Fibroblast of lung (primary cell): Measurements from ENCODE around the gene TNFRSF1A.

Experiments
- EZH2 ChIP-seq: IDR thresholded peaks from 2 replicates; pipeline ENCODE4 v1.5.1; 2012; ENCODE audit warnings: low read length, control low read depth, mild to moderate bottlenecking; ENCODE audit errors: missing control alignments
- TF ChIP-seq, protein P1 (sequence below), 2 donors: IDR thresholded peaks in 1 of 2; conservative IDR thresholded peaks in 1 of 2; 1 replicate in 1 of 2; 2 replicates in 1 of 2; pipeline ENCODE4 v1.5.1; 2011 to 2012; ENCODE audit warnings: low read length in 2 of 2, control low read depth in 1 of 2, inconsistent platforms in 1 of 2, low read depth in 1 of 2, mild to moderate bottlenecking in 1 of 2

DNA sequence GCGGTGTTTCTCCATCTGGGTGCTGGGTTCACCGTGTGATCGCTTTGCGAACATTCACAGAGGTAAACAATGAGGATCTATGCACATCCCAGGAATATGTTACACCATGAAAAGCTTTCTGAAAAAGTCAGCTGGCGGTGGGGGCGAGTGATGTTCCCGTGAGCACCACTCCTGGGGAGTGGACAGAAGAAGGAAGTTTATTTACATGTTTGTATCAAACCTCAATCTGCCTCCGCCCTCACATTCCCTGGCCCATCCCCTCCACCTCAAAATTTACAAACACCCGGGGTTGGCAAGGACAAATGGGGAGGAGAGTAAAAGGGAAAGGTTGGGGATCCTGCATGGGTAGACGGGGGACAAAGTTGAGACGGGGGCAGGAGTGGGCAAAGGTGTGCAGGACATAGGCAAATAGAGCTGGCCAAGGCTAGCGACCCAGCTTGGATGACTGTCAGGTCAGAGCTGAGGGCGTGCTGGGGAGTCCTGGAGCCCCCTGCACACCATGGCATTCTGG is 6.9 kb downstream of the TNFRSF1A start:
- TF ChIP-seq, protein P1, sequence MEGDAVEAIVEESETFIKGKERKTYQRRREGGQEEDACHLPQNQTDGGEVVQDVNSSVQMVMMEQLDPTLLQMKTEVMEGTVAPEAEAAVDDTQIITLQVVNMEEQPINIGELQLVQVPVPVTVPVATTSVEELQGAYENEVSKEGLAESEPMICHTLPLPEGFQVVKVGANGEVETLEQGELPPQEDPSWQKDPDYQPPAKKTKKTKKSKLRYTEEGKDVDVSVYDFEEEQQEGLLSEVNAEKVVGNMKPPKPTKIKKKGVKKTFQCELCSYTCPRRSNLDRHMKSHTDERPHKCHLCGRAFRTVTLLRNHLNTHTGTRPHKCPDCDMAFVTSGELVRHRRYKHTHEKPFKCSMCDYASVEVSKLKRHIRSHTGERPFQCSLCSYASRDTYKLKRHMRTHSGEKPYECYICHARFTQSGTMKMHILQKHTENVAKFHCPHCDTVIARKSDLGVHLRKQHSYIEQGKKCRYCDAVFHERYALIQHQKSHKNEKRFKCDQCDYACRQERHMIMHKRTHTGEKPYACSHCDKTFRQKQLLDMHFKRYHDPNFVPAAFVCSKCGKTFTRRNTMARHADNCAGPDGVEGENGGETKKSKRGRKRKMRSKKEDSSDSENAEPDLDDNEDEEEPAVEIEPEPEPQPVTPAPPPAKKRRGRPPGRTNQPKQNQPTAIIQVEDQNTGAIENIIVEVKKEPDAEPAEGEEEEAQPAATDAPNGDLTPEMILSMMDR (conservative IDR thresholded peaks at IDR 0.05 in 1 of 2, IDR thresholded peaks at IDR 0.05 in 1 of 2; ENCODE audit: low read depth in 1 of 2, low read length in 2 of 2), result no peak
- TF ChIP-seq EZH2, result no peak
